ENCODE data around the gene FBXO8. TPM values are rescaled to one million over a fixed set of nuclear protein-coding genes. Genes with fewer than 3 reads are reported as not detected.

The FBXO8 gene
- total and polyA plus RNA-seq, 2 of the 4 experiments (the other 2 are of a cell fraction): 11.3 to 25.6 TPM

DNA sequence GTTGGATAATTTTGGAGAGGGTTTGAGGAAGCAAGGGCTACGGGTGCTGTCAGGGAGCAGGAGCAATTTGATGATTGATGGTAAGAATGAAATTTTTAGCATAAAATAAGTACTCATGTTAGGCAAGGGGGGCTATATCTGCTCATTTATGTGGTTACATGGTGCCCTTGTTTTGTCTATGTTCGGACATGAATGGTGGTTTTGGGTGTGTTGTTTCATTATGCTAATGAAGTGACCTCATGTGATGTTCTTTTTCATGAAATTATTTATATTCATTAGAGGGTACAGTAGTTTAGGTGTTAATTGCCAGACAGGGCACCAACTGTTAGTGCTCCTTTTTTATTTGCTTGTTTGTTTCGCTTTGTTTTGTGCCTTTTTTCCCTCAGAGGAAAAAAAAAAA, 29.5 kb upstream of the FBXO8 start:
- Histone ChIP-seq H4K20me1 (ENCODE audit: insufficient read depth, low read length) (no peaks in the 10 kb centered on the region), H3K4ac (ENCODE audit: low read depth, low read length) (no peak overlapping the region), H3K4me3 (ENCODE audit: insufficient read depth, low read depth, low read length) (no peak overlapping the region), H2BK5ac (ENCODE audit: low read depth, low read length, poor library complexity, severe bottlenecking) (no peak overlapping the region), H3K4me2 (ENCODE audit: low read depth, low read length) (no peak overlapping the region), H3K36me3 (ENCODE audit: control insufficient read depth, insufficient read depth, low read length) (no peaks in the 10 kb centered on the region), H4K8ac (ENCODE audit: low read depth in 2 of 2, low read length in 2 of 2) (no peak overlapping the region), H2AFZ (replicated peaks; ENCODE audit: low read length, poor library complexity) (no peak overlapping the region), H3K9me3 (ENCODE audit: control insufficient read depth, insufficient read depth, low read length) (no peaks in the 10 kb centered on the region), H3K14ac (replicated peaks; ENCODE audit: low read depth, low read length) (no peak overlapping the region), H4K91ac (ENCODE audit: insufficient read depth, low read depth, low read length) (no peak overlapping the region), H3K56ac (ENCODE audit: extremely low read depth, insufficient read depth, low read length) (no peak overlapping the region), H2BK120ac (ENCODE audit: low read depth, low read length) (no peak overlapping the region), H4K5ac (ENCODE audit: low read depth, low read length) (no peak overlapping the region), H3K27me3 (ENCODE audit: control insufficient read depth, insufficient read depth, low read length) (no peaks in the 10 kb centered on the region), H3K27ac (ENCODE audit: insufficient read depth, low read length) (no peak overlapping the region), H2BK20ac (ENCODE audit: low read depth, low read length) (no peak overlapping the region), H3K23ac (ENCODE audit: low read depth, low read length) (no peak overlapping the region), H2AK5ac (ENCODE audit: low read depth, low read length) (no peak overlapping the region), H2AK9ac (replicated peaks; ENCODE audit: low read depth, low read length, poor library complexity) (no peak overlapping the region), H3K18ac (ENCODE audit: low read depth, low read length) (no peak overlapping the region), H2BK15ac (ENCODE audit: low read depth, low read length) (no peak overlapping the region), H3K4me1 (ENCODE audit: control insufficient read depth, insufficient read depth, low read length) (no peaks in the 10 kb centered on the region), H3K9me1 (ENCODE audit: insufficient read depth, low read length) (no peaks in the 10 kb centered on the region), H3K9ac (ENCODE audit: low read depth, low read length) (no peak overlapping the region), H3K79me1 (ENCODE audit: low read depth in 1 of 2, low read length in 2 of 2) (no peaks in the 10 kb centered on the region)
- ATAC-seq (ENCODE audit: low read depth): no peak
- dilution Hi-C loops (cut with HindIII; ENCODE audit: low sequenced_read_pairs, unreplicated experiment) (no loop called here), in situ Hi-C loops (cut with MboI; ENCODE audit: low sequenced_read_pairs) (loop anchor here (10.0 to 25.0 kb wide), 2 partner anchors 88 to 801 kb away; no protein-coding TSS in a partner anchor), intact Hi-C loops (cut with micrococcal nuclease) (loop anchor here (10.0 kb wide), 1 partner anchor 188 kb away; no protein-coding TSS in a partner anchor)
- 83% methylated on average over 1 of the region's 3 CpGs; no CpG with 5 or more reads in 1 of the 2 experiments for WGBS, 2 experiments (ENCODE audit: extremely low coverage in 2 of 2, insufficient read length in 1 of 2)
- POLR2A ChIA-PET (ENCODE audit: unreplicated experiment): no interaction called here
- no peak for DNase-seq
- no TSS peak for BruUV-seq (replicated peaks)
- TF ChIP-seq NFE2L2 (IDR thresholded peaks at IDR 0.05; ENCODE audit: low read depth, low read length) (no peak), CHD1 (IDR thresholded peaks at IDR 0.05; ENCODE audit: low read depth, low read length) (no peak), CEBPB (IDR thresholded peaks at IDR 0.05; ENCODE audit: low read depth, low read length) (no peak), POLR2A (IDR thresholded peaks at IDR 0.05; ENCODE audit: low read depth, low read length) (no peak), RAD21 (IDR thresholded peaks at IDR 0.05; ENCODE audit: low read length) (no peak), FOS (IDR thresholded peaks at IDR 0.05; ENCODE audit: low read depth, low read length) (no peak), RCOR1 (IDR thresholded peaks at IDR 0.05; ENCODE audit: insufficient replicate concordance, low read length) (no peak)
- TF ChIP-seq, protein P1, sequence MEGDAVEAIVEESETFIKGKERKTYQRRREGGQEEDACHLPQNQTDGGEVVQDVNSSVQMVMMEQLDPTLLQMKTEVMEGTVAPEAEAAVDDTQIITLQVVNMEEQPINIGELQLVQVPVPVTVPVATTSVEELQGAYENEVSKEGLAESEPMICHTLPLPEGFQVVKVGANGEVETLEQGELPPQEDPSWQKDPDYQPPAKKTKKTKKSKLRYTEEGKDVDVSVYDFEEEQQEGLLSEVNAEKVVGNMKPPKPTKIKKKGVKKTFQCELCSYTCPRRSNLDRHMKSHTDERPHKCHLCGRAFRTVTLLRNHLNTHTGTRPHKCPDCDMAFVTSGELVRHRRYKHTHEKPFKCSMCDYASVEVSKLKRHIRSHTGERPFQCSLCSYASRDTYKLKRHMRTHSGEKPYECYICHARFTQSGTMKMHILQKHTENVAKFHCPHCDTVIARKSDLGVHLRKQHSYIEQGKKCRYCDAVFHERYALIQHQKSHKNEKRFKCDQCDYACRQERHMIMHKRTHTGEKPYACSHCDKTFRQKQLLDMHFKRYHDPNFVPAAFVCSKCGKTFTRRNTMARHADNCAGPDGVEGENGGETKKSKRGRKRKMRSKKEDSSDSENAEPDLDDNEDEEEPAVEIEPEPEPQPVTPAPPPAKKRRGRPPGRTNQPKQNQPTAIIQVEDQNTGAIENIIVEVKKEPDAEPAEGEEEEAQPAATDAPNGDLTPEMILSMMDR (conservative IDR thresholded peaks at IDR 0.05; ENCODE audit: low read depth, low read length): no peak
- TF ChIP-seq, protein P2, sequence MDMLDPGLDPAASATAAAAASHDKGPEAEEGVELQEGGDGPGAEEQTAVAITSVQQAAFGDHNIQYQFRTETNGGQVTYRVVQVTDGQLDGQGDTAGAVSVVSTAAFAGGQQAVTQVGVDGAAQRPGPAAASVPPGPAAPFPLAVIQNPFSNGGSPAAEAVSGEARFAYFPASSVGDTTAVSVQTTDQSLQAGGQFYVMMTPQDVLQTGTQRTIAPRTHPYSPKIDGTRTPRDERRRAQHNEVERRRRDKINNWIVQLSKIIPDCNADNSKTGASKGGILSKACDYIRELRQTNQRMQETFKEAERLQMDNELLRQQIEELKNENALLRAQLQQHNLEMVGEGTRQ (IDR thresholded peaks at IDR 0.05; ENCODE audit: low read depth, low read length): no peak
- CTCF ChIA-PET: no interaction called here
